ENCODE data around the gene TCF4. TPM values are rescaled to one million over a fixed set of nuclear protein-coding genes. Genes with fewer than 3 reads are reported as not detected.

Gene TCF4
- total and polyA plus RNA-seq, 9 donors, result 50.9 to 167 (median 116) TPM

DNA sequence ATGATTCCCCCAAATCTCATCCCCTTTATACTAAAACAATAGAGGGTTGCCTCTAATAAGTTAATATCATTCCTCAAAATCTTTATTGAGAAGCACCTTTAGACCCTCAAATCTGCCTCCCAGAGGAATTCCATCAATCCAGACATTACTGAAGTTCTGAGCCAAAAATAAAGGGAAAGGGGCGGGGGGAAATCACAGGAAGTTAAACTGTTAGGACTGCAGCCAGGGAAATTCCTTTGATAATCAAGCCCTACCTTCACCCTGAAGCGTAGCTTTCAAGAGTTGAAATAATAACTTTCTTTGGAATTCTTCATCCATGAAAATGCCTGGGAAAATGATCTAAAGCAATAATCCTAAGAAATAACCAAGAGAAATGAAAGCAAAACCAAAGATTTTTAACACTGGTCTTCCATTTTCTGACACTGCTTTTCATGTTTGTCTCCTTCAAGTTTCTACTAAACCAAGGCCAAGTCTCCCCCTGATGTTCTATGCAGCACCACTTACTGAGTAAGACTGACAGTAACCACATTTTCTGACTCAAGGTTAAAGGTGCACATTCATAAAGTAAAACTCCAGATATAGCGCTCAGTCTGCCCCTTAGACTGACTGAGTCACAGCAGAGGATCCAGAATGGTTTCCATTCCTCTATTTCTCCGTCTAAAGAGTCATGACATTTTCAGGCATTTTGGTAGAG lies 78.2 kb downstream of the TCF4 start:
- no peaks in the 10 kb centered on the region for H3K36me3 ChIP-seq (ENCODE audit: control insufficient read depth, insufficient read depth, low read length)
- H3K27ac ChIP-seq (ENCODE audit: low read length), result peak overlapping the region; percentile 86
- no peak overlapping the region for H3K4me3 ChIP-seq (ENCODE audit: low read length)
- peaks cover 2% of the 10 kb centered on the region for H3K4me1 ChIP-seq (ENCODE audit: control insufficient read depth, insufficient read depth, low read length)
- H3K27me3 ChIP-seq (ENCODE audit: control insufficient read depth, insufficient read depth, low read length), result no peaks in the 10 kb centered on the region
- no peaks in the 10 kb centered on the region for H3K9me3 ChIP-seq (replicated peaks; ENCODE audit: control insufficient read depth, low read depth, low read length)
- peak; percentile 47 for DNase-seq
- WGBS (ENCODE audit: insufficient coverage), result no CpG with 5 or more reads among the region's 4 CpGs

- no CpG with 5 or more reads among the region's 4 CpGs for WGBS (ENCODE audit: insufficient coverage)
These were observed 79.3 kb downstream of the TCF4 start for GRCh38 chr18:55508651-55509050.

DNA sequence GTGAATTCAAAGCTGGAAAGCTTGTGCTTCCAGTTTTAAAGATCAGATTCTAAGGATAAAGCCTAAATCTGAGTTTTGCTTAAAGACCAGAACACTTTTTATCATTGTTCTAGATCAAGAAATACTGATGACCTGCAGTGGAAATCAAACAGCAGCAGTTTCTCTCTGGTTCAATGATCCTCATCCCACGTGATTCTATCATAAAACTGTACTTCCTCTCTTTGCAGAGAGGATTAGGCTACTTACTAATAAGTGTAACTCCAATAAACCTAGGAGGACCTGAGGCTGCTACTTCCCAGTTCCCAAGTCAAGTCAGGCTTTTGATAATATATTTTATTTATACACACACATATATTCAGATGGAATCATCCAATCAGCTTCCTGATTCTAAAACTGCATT lies 81.9 kb downstream of the TCF4 start:
- Histone ChIP-seq H3K9me3 (replicated peaks; ENCODE audit: control insufficient read depth, low read depth, low read length) (no peaks in the 10 kb centered on the region), H3K27ac (ENCODE audit: low read length) (no peak overlapping the region), H3K36me3 (ENCODE audit: control insufficient read depth, insufficient read depth, low read length) (no peaks in the 10 kb centered on the region), H3K4me3 (ENCODE audit: low read length) (no peak overlapping the region), H3K27me3 (ENCODE audit: control insufficient read depth, insufficient read depth, low read length) (no peaks in the 10 kb centered on the region), H3K4me1 (ENCODE audit: control insufficient read depth, insufficient read depth, low read length) (peaks cover 2% of the 10 kb centered on the region)
- no peak for DNase-seq
- WGBS (ENCODE audit: insufficient coverage), result no CpG with 5 or more reads among the region's 1 CpG

More at GRCh38 chr18:55508651-55509050, 79.3 kb downstream of the TCF4 start:
- peaks cover 2% of the 10 kb centered on the region for H3K4me1 ChIP-seq (ENCODE audit: control insufficient read depth, insufficient read depth, low read length)
- H3K9me3 ChIP-seq (replicated peaks; ENCODE audit: control insufficient read depth, low read depth, low read length), result no peaks in the 10 kb centered on the region
- H3K4me3 ChIP-seq (ENCODE audit: low read length), result no peak overlapping the region
- no peaks in the 10 kb centered on the region for H3K27me3 ChIP-seq (ENCODE audit: control insufficient read depth, insufficient read depth, low read length)
- DNase-seq, result no peak
- H3K36me3 ChIP-seq (ENCODE audit: control insufficient read depth, insufficient read depth, low read length), result no peaks in the 10 kb centered on the region
- H3K27ac ChIP-seq (ENCODE audit: low read length), result peak overlapping the region; percentile 86

DNA sequence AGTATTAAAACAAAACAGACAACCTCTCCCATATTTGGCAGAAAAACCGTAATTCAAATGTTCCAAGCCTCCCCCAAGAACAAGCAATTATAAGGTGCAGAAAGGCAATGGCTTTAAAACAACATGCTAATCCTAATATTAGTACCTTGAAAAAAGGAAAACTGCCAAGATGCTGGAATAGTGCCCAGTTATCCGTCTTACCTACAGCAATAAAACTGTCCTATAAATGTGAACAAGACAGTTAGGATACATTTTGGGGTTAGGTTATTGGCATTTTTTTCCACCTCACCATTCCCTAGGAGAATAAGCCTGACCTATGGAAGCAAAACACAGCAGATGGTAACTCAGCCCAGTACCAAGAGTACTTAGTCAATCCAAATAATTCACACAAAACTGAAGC lies 83.2 kb downstream of the TCF4 start:
- no peaks in the 10 kb centered on the region for H3K9me3 ChIP-seq (replicated peaks; ENCODE audit: control insufficient read depth, low read depth, low read length)
- DNase-seq, result no peak
- WGBS (ENCODE audit: insufficient coverage), result no CpG with 5 or more reads among the region's 2 CpGs
- H3K27me3 ChIP-seq (ENCODE audit: control insufficient read depth, insufficient read depth, low read length), result no peaks in the 10 kb centered on the region
- H3K4me3 ChIP-seq (ENCODE audit: low read length), result no peak overlapping the region
- H3K4me1 ChIP-seq (ENCODE audit: control insufficient read depth, insufficient read depth, low read length), result no peaks in the 10 kb centered on the region
- H3K27ac ChIP-seq (ENCODE audit: low read length), result no peak overlapping the region
- H3K36me3 ChIP-seq (ENCODE audit: control insufficient read depth, insufficient read depth, low read length), result no peaks in the 10 kb centered on the region

GRCh38 chr18:55503167-55503820 lies 84.7 kb downstream of the TCF4 start:
- 83% methylated on average over 3 of the region's 7 CpGs for WGBS (ENCODE audit: insufficient coverage)
- peaks cover 3% of the 10 kb centered on the region for H3K4me1 ChIP-seq (ENCODE audit: control insufficient read depth, insufficient read depth, low read length)
- H3K9me3 ChIP-seq (replicated peaks; ENCODE audit: control insufficient read depth, low read depth, low read length), result no peaks in the 10 kb centered on the region
- H3K4me3 ChIP-seq (ENCODE audit: low read length), result no peak overlapping the region
- DNase-seq, result no peak
- H3K27ac ChIP-seq (ENCODE audit: low read length), result no peak overlapping the region
- H3K27me3 ChIP-seq (ENCODE audit: control insufficient read depth, insufficient read depth, low read length), result no peaks in the 10 kb centered on the region
- no peaks in the 10 kb centered on the region for H3K36me3 ChIP-seq (ENCODE audit: control insufficient read depth, insufficient read depth, low read length)

- Histone ChIP-seq H3K27ac (ENCODE audit: low read length) (no peak overlapping the region), H3K4me1 (ENCODE audit: control insufficient read depth, insufficient read depth, low read length) (peaks cover 7% of the 10 kb centered on the region), H3K27me3 (ENCODE audit: control insufficient read depth, insufficient read depth, low read length) (no peaks in the 10 kb centered on the region), H3K4me3 (ENCODE audit: low read length) (no peak overlapping the region), H3K9me3 (replicated peaks; ENCODE audit: control insufficient read depth, low read depth, low read length) (no peaks in the 10 kb centered on the region), H3K36me3 (ENCODE audit: control insufficient read depth, insufficient read depth, low read length) (no peaks in the 10 kb centered on the region)
- DNase-seq, result peak; percentile 34
- no CpG with 5 or more reads among the region's 2 CpGs for WGBS (ENCODE audit: insufficient coverage)
These were observed 85.8 kb downstream of the TCF4 start for GRCh38 chr18:55501982-55502710.

DNA sequence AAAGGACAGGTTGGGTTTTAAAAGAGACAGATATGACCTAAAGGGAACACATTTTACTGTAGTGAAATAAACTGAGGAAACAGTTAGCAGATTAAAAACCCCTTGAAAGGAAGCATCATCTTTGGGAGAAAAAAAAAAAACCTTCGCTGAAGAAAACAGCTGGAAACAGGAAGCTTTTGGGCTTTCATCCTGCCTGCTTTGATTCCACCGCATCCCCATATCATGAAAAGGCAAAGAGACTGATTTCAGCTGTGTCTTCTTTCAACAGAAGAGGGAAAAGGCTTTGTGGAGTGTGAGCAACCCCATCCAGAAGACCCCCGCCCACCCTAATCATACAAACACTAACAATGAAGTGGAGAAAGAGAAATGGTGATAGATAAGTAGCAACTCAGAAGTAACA lies 86.4 kb downstream of the TCF4 start:
- H3K27ac ChIP-seq (ENCODE audit: low read length), result no peak overlapping the region
- WGBS (ENCODE audit: insufficient coverage), result no CpG with 5 or more reads among the region's 3 CpGs

DNA sequence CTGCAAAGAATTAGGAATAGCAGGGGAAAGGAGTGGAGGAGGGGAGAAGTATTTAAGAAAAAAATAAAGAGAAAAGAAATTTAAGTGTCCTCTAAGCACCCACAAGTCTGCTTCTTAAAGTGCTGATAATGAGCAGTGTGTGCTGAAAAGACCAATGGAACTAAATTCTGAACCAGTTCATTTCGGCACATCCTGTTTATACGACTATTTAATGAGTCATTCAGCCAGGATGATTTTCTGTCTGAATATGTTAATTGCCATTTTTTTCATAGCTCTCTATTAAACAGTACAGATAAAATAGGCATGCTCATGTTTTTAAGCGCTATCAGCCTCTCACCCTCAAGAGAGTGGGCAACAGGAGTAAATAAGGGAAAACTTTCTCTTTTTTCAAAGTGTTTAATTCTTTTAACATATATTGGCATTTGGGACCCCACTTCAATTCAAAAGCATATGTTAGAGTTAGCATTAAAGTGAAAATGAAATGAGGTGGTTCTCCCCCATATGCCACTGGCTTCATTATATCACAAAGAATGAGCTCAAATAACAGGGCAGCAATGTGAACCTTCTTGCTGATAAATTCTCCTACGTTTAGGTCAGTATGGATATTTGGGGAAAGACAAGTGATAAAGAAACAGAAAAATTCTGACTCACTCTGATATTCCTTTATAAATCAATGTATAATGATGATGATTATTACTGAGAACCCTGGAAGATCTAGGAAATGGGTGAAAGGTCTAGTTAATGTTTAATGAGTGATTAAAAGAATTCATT lies 87.5 kb downstream of the TCF4 start:
- H3K27ac ChIP-seq (ENCODE audit: low read length), result no peak overlapping the region
- H3K27me3 ChIP-seq (ENCODE audit: control insufficient read depth, insufficient read depth, low read length), result no peaks in the 10 kb centered on the region
- no peaks in the 10 kb centered on the region for H3K36me3 ChIP-seq (ENCODE audit: control insufficient read depth, insufficient read depth, low read length)
- no CpG with 5 or more reads among the region's 4 CpGs for WGBS (ENCODE audit: insufficient coverage)
- H3K9me3 ChIP-seq (replicated peaks; ENCODE audit: control insufficient read depth, low read depth, low read length), result no peaks in the 10 kb centered on the region
- peaks cover 7% of the 10 kb centered on the region for H3K4me1 ChIP-seq (ENCODE audit: control insufficient read depth, insufficient read depth, low read length)
- H3K4me3 ChIP-seq (ENCODE audit: low read length), result no peak overlapping the region
- DNase-seq, result no peak

More for the DNA sequence above, 86.4 kb downstream of the TCF4 start:
- DNase-seq, result peak; percentile 37
- H3K27me3 ChIP-seq (ENCODE audit: control insufficient read depth, insufficient read depth, low read length), result no peaks in the 10 kb centered on the region
- no peaks in the 10 kb centered on the region for H3K9me3 ChIP-seq (replicated peaks; ENCODE audit: control insufficient read depth, low read depth, low read length)
- H3K4me1 ChIP-seq (ENCODE audit: control insufficient read depth, insufficient read depth, low read length), result peaks cover 7% of the 10 kb centered on the region
- no peak overlapping the region for H3K4me3 ChIP-seq (ENCODE audit: low read length)
- H3K36me3 ChIP-seq (ENCODE audit: control insufficient read depth, insufficient read depth, low read length), result no peaks in the 10 kb centered on the region

DNA sequence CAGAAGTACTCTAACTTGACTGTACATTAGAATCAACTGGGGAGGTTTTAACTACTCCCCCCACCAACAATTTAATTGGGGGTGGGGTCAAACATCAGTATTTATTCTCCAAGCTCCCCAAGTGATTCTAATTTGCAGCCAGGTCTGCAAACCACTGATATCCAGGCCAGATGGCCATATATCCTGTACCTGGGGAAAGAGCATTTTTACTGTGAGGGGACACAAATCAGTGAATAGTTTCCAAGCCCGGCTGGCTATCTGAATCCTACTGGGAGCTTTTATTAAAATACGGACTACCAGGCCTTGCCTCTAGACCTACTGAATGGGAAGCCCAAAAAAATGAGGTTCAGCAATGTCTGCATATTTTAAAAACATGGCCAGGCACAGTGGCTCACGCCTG lies 88.5 kb downstream of the TCF4 start:
- Histone ChIP-seq H3K27ac (ENCODE audit: low read length) (no peak overlapping the region), H3K4me3 (ENCODE audit: low read length) (no peak overlapping the region), H3K4me1 (ENCODE audit: control insufficient read depth, insufficient read depth, low read length) (peaks cover 7% of the 10 kb centered on the region), H3K9me3 (replicated peaks; ENCODE audit: control insufficient read depth, low read depth, low read length) (no peaks in the 10 kb centered on the region), H3K36me3 (ENCODE audit: control insufficient read depth, insufficient read depth, low read length) (no peaks in the 10 kb centered on the region), H3K27me3 (ENCODE audit: control insufficient read depth, insufficient read depth, low read length) (no peaks in the 10 kb centered on the region)
- no peak for DNase-seq
- WGBS (ENCODE audit: insufficient coverage), result 48% methylated on average over 3 of the region's 3 CpGs
